ENCODE measurements around the gene KCNQ1.

DNA sequence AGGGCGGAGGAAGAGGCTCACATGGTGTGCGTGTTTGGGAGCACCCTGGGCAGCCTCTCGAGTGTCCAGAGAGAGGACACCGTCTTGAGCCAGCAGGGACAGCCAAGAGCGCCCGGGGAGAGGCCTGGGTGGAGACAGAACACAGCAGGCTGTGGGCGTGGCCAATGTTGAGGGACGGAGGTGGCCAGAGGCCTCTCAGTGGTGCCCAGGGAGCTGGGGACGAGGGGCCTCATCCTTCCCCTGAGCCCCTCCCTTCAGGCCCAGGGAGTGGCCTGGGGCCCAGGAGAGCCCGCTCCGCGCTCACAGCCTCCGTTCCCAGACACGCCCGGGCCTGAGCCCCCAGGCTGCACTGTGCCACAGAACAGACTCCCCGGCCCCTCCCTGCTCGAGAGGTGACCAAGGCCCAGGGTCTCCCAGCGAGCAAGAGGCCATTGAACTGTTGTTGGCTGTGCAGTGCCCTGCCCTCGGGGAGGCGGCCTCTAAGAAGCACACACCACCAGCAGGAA is 392.3 kb downstream of the KCNQ1 start:
- TF ChIP-seq CTCF (IDR thresholded peaks at IDR 0.05; ENCODE audit: borderline replicate concordance, extremely low read depth, low read length, poor library complexity, severe bottlenecking) (no peak), EZH2 (IDR thresholded peaks at IDR 0.05; ENCODE audit: borderline replicate concordance, low read depth, low read length, severe bottlenecking) (no peak)
